HCT116 (cell line): Measurements from ENCODE around the gene ANTXRL. TPM values are rescaled to one million over a fixed set of nuclear protein-coding genes. Genes with fewer than 3 reads are reported as not detected.
"Not testable (repeated sequence)": the region's sequence is repeated elsewhere in the genome, so short reads cannot be mapped to it uniquely, and the experiment has no call there.

Source experiments
- ATAC-seq: fragments of 200-7000 bp; cut with Tn5 transposase; 2 replicates; pipeline ENCODE4 v1.9.1; 2020; ENCODE audit warnings: mild to moderate bottlenecking, moderate library complexity
- BruUV-seq: library from RNA; stranded (reverse); fragments of 400-500 nt; replicated peaks from 2 replicates; lab custom pipeline; 2021; lab: Mats Ljungman, UMichigan
- CTCF ChIA-PET: fragments of 300-600 bp; sonication (Branson Sonifier 250); formaldehyde crosslinking; loops from one replicate; lab custom pipeline; 2021; ENCODE audit warnings: antibody characterized with exemption; lab: Charles Lee
- POLR2A ChIA-PET: fragments of 300-600, 350-600 bp; sonication (Branson Sonifier 250); formaldehyde crosslinking; loops from one replicate; lab custom pipeline; 2021; ENCODE audit warnings: antibody characterized with exemption; lab: Charles Lee
- RAD21 ChIA-PET, 2 experiments: fragments of 300-600 bp; sonication (Branson Sonifier 250); formaldehyde crosslinking; loops; one replicate each; lab custom pipeline; 2023; ENCODE audit warnings: low total read pairs in 2 of 2; ENCODE audit not compliant: uncharacterized antibody in 2 of 2, unreplicated experiment in 2 of 2, low non-redundant PET in 1 of 2; lab: Charles Lee
- DNase-seq: peaks from one replicate; pipeline ENCODE4 v3.0.0-alpha.2; 2010; ENCODE audit warnings: low read depth, low spot score
- H2AFZ ChIP-seq: fragments of 200-600 bp; shearing (Covaris generic), sonication (generic); 2 replicates; pipeline ENCODE4 v1.6.1; 2017; ENCODE audit warnings: low read depth, mixed run types, mixed read lengths, antibody characterized with exemption, low read length; ENCODE audit not compliant: poor library complexity, severe bottlenecking
- H3K27ac ChIP-seq: 2 replicates; pipeline ENCODE4 v1.5.1; 2012; ENCODE audit warnings: low read depth, low read length
- H3K27me3 ChIP-seq: fragments of 200-600 bp; sonication (generic); 2 replicates; pipeline ENCODE4 v1.6.1; 2016; ENCODE audit warnings: mixed run types, low read length, mixed read lengths; ENCODE audit not compliant: insufficient read depth
- H3K36me3 ChIP-seq, 2 experiments: fragments of 200-500 bp in 1 of 2; fragments of 200-600 bp in 1 of 2; sonication (Bioruptor generic) in 1 of 2; sonication (generic) in 1 of 2; 2 replicates each; pipeline versions ENCODE4 v1.5.1 to v1.6.1; 2014 to 2016; ENCODE audit warnings: low read length in 2 of 2, inconsistent platforms in 1 of 2, mixed read lengths in 1 of 2, mixed run types in 1 of 2; ENCODE audit not compliant: insufficient read depth in 2 of 2, control insufficient read depth in 1 of 2
- H3K4me1 ChIP-seq, 2 experiments: fragments of 200-600 bp in 1 of 2; sonication (generic) in 1 of 2; 2 replicates each; pipeline versions ENCODE4 v1.5.1 to v1.6.1; 2012 to 2017; ENCODE audit warnings: low read length in 2 of 2, inconsistent platforms in 1 of 2, mild to moderate bottlenecking in 1 of 2, mixed read lengths in 1 of 2, mixed run types in 1 of 2, moderate library complexity in 1 of 2; ENCODE audit not compliant: insufficient read depth in 2 of 2, control insufficient read depth in 1 of 2
- H3K4me2 ChIP-seq: fragments of 200-600 bp; sonication (generic); 2 replicates; pipeline ENCODE4 v1.6.1; 2017; ENCODE audit warnings: mixed run types, low read length, mixed read lengths
- H3K4me3 ChIP-seq, 2 experiments: fragments of 200-600 bp in 1 of 2; sonication (generic) in 1 of 2; replicated peaks in 1 of 2; 2 replicates each; pipeline ENCODE4 v1.5.1; 2011 to 2016; ENCODE audit warnings: low read length in 2 of 2, control low read depth in 1 of 2, low read depth in 1 of 2, mild to moderate bottlenecking in 1 of 2, mixed read lengths in 1 of 2, mixed run types in 1 of 2
- H3K79me2 ChIP-seq: fragments of 200-600 bp; sonication (generic); 2 replicates; pipeline ENCODE4 v1.6.1; 2017; ENCODE audit warnings: mild to moderate bottlenecking, mixed run types, low read length, moderate library complexity, mixed read lengths; ENCODE audit not compliant: insufficient read depth
- H3K9ac ChIP-seq: fragments of 200-600 bp; sonication (generic); 2 replicates; pipeline ENCODE4 v1.6.1; 2016; ENCODE audit warnings: low read length, mixed read lengths
- H3K9me2 ChIP-seq: fragments of 200-600 bp; sonication (generic), shearing (Covaris generic); 2 replicates; pipeline ENCODE4 v1.6.1; 2017; ENCODE audit warnings: mixed run types, mild to moderate bottlenecking, moderate library complexity; ENCODE audit not compliant: insufficient read depth
- H3K9me3 ChIP-seq, 2 experiments: fragments of 200-500 bp in 1 of 2; fragments of 200-600 bp in 1 of 2; sonication (Bioruptor generic) in 1 of 2; sonication (generic) in 1 of 2; 2 replicates each; pipeline ENCODE4 v1.6.1; 2014 to 2017; ENCODE audit warnings: low read length in 2 of 2, mixed read lengths in 2 of 2, inconsistent platforms in 1 of 2, low read depth in 1 of 2, mild to moderate bottlenecking in 1 of 2, mixed run types in 1 of 2, moderate library complexity in 1 of 2; ENCODE audit not compliant: control insufficient read depth in 1 of 2, insufficient read depth in 1 of 2
- H4K20me1 ChIP-seq: fragments of 200-600 bp; sonication (generic), shearing (Covaris generic); 2 replicates; pipeline ENCODE4 v1.6.1; 2017; ENCODE audit warnings: mixed run types, mild to moderate bottlenecking, moderate library complexity; ENCODE audit not compliant: insufficient read depth
- CBX3 ChIP-seq: IDR thresholded peaks from 2 replicates; pipeline ENCODE4 v1.6.1; 2012; ENCODE audit warnings: low read depth
- CEBPB ChIP-seq: IDR thresholded peaks from 2 replicates; pipeline ENCODE4 v1.6.1; 2012; ENCODE audit warnings: low read depth
- ELF1 ChIP-seq: IDR thresholded peaks from 2 replicates; pipeline ENCODE4 v1.6.1; 2012; ENCODE audit warnings: low read depth, borderline replicate concordance
- EZH2 ChIP-seq: fragments of 200-600 bp; sonication (generic); IDR thresholded peaks from 2 replicates; pipeline ENCODE4 v1.6.1; 2017; ENCODE audit warnings: antibody characterized with exemption, mixed run types
- EZH2phosphoT487 ChIP-seq: fragments of 200-600 bp; IDR thresholded peaks from 2 replicates; pipeline ENCODE4 v1.6.1; 2018; ENCODE audit warnings: antibody characterized with exemption, borderline replicate concordance
- JUND ChIP-seq: IDR thresholded peaks from 2 replicates; pipeline ENCODE4 v1.6.1; 2012
- POLR2A ChIP-seq: IDR thresholded peaks from 2 replicates; pipeline ENCODE4 v1.7.0; 2011; ENCODE audit warnings: borderline replicate concordance; ENCODE audit not compliant: insufficient read depth, insufficient read length; ENCODE audit errors: extremely low read depth
- SRF ChIP-seq: IDR thresholded peaks from 2 replicates; pipeline ENCODE4 v1.6.1; 2012; ENCODE audit warnings: low read depth
- YY1 ChIP-seq: IDR thresholded peaks from 2 replicates; pipeline ENCODE4 v1.6.1; 2011; ENCODE audit warnings: low read length, low read depth, moderate library complexity, mild to moderate bottlenecking; ENCODE audit not compliant: insufficient replicate concordance; ENCODE audit errors: extremely low read depth
- intact Hi-C: fragments of 100-400 bp; cut with micrococcal nuclease; formaldehyde crosslinking; loops from 2 replicates; pipeline ENCODE4 v1.10.0; 2022
- total RNA-seq: library from RNA; stranded (reverse); gene quantifications from one replicate; pipeline ENCODE4 v1.2.1, GENCODE V29; 2021; ENCODE audit not compliant: unreplicated experiment
- TF ChIP-seq, protein P1 (sequence below): IDR thresholded peaks from 2 replicates; pipeline ENCODE4 v1.6.1; 2012

The ANTXRL gene
- total RNA-seq, 1 experiment from 2014 or later: not detected

DNA sequence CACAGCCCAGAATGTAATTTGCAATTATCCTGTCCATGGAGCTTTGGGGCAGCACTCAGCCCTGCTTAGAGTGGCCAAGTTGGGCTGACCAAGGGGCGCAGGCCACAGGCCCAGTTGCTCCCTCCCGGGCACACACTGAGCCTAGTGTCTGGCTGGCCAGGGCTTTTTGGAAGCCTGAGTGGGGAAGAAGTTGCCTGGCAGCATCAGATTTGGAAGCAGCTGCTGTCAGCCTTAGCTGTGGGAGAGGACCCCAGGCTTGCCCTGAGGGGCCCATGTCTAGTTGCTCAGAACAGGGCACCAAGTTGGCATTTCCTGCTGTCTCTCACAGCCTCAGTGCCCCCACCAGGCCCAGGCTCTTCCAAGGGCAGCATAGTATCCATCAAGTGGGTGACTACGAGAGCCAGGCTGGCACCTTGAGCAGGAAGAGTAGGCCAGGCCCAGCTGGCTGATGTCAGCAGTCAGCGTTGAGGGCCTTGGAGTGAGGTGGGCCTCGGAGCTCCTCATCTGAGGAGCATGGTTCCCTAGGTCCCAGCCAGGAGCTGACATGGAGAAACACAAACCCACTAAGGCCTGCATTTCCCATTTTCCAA lies 14.4 kb downstream of the ANTXRL start:
- Histone ChIP-seq H3K9me3 (no peaks in the 10 kb centered on the region), H3K27ac (no peak overlapping the region), H3K36me3 (no peaks in the 10 kb centered on the region), H3K4me3 (no peak overlapping the region), H4K20me1 (no peaks in the 10 kb centered on the region), H3K27me3 (no peaks in the 10 kb centered on the region), H3K4me1 (no peaks in the 10 kb centered on the region), H3K4me2 (no peak overlapping the region), H3K79me2 (no peaks in the 10 kb centered on the region), H3K9ac (no peak overlapping the region), H3K9me2 (no peaks in the 10 kb centered on the region), H2AFZ (no peak overlapping the region)
- RAD21 ChIA-PET: no interaction called here
- ATAC-seq: no peak
- intact Hi-C loops: no loop called here
- POLR2A ChIA-PET: no interaction called here
- DNase-seq: no peak
- no TSS peak for BruUV-seq
- CTCF ChIA-PET: no interaction called here
- TF ChIP-seq EZH2phosphoT487 (no peak), JUND (no peak), CBX3 (no peak), YY1 (no peak), CEBPB (no peak)
- TF ChIP-seq, protein P1, sequence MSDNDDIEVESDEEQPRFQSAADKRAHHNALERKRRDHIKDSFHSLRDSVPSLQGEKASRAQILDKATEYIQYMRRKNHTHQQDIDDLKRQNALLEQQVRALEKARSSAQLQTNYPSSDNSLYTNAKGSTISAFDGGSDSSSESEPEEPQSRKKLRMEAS: no peak

DNA sequence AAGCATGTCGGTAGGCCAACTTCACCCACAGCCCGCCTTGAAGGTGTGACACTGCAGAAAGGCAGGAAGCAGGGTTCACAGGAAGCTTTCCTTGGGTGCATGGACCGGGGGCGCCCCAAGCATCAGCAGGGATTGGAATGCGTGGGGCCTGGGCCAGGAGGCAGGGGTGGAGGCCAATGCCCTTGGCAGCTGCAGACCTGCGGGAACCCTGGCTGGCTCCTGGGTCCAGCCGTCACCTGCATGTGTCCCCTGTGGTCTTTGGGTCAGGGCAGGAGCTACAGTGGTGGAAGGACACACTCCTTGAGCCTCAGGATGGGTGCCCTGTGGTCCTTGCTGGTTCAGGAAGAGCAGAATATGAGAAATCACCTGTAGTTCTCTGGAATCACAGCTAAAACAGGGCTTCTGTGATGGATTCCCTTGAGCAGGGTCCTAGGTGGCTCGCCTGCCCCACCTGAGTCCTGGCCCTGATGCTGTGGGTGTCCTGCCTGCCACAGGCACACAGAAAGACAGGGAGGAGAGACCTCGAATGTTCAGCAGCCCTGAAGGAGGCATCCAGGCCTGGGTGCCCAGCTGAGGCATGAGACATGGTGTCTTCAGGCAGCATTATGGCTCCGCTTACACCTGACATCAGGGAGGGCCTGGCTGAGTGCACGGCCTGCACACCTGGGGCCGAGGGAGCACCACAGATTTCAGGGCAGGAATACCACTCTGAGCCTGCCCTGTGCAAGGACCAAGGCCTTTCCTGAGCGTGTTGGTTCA lies 15.1 kb downstream of the ANTXRL start:
- POLR2A ChIA-PET: no interaction called here
- ATAC-seq (no peak), DNase-seq (no peak)
- Histone ChIP-seq H3K79me2 (no peaks in the 10 kb centered on the region), H3K27me3 (no peaks in the 10 kb centered on the region), H4K20me1 (no peaks in the 10 kb centered on the region), H3K27ac (no peak overlapping the region), H3K36me3 (no peaks in the 10 kb centered on the region), H3K4me2 (no peak overlapping the region), H3K4me1 (no peaks in the 10 kb centered on the region), H2AFZ (no peak overlapping the region), H3K9me3 (no peaks in the 10 kb centered on the region), H3K9me2 (no peaks in the 10 kb centered on the region), H3K9ac (no peak overlapping the region), H3K4me3 (no peak overlapping the region)
- CTCF ChIA-PET: no interaction called here
- no peak for TF ChIP-seq SRF
- no peak for TF ChIP-seq ELF1
- no peak for TF ChIP-seq EZH2
- no peak for TF ChIP-seq CBX3
- no peak for TF ChIP-seq YY1
- no peak for TF ChIP-seq POLR2A
- RAD21 ChIA-PET: no interaction called here
- intact Hi-C loops: no loop called here
- no TSS peak for BruUV-seq

DNA sequence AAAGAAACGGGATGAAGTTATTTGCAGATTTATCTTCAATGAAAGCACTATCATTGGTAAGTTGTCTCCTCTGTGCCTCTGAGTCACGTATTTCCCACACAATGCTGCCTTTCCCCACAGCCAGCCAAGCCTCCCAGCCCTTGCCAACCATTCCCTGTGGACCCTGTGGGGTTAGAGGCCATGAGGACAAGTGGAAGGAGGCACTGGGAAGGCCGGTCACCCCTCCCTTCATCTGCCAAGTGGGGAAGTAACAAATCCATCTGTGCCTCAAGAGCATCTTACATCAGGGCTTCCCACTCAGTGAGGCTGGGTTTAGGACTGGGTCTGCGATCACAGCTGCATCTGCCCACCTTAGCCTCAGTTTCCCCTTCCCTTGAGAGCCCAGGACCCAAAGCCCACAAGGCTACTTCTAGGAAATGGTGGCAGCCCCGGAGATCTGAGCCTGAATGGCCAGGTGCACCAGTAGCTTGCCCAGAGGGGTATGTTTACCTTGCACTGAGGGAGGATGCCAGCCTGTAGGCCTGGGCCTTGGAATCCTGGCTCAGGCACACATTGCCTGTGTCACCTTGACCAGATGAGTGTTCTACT lies 16.1 kb downstream of the ANTXRL start:
- BruUV-seq, H3K79me2 ChIP-seq, POLR2A ChIA-PET, H3K9me3 ChIP-seq, CTCF ChIA-PET, RAD21 ChIA-PET, H3K36me3 ChIP-seq, H4K20me1 ChIP-seq, H3K27me3 ChIP-seq, DNase-seq, ATAC-seq, H3K4me2 ChIP-seq, H3K4me1 ChIP-seq, H3K27ac ChIP-seq, H3K4me3 ChIP-seq, intact Hi-C loops, H2AFZ ChIP-seq, H3K9ac ChIP-seq, H3K9me2 ChIP-seq: not testable (repeated sequence)
